Heart left ventricle (tissue), 16 donors: ENCODE data around the gene DLX4. TPM values are rescaled to one million over a fixed set of nuclear protein-coding genes. Genes with fewer than 3 reads are reported as not detected.

ENCODE experiments used
- ATAC-seq, 4 donors: fragments of 200-7000 bp; cut with Tn5 transposase; one replicate each; pipeline ENCODE4 v1.9.1; 2020 to 2022; ENCODE audit warnings: moderate library complexity in 4 of 4, mild to moderate bottlenecking in 3 of 4, moderate number of reproducible peaks in 1 of 4
- DNase-seq, 5 donors: peaks; one replicate each; pipeline ENCODE4 v3.0.0-alpha.2; 2020
- H3K27ac ChIP-seq, 12 donors: fragments of 200-600 bp; sonication (generic) in 4 of 12; one replicate each; pipeline versions ENCODE4 v1.5.0 to v1.8.0; 2016 to 2022; ENCODE audit warnings: mild to moderate bottlenecking in 2 of 12
- H3K27me3 ChIP-seq, 9 donors: fragments of 200-600 bp; sonication (generic) in 2 of 9; one replicate each; pipeline versions ENCODE4 v1.5.1 to v1.8.0; 2016 to 2022; ENCODE audit warnings: mild to moderate bottlenecking in 3 of 9
- H3K36me3 ChIP-seq, 9 donors: fragments of 200-600 bp; sonication (generic) in 2 of 9; one replicate each; pipeline versions ENCODE4 v1.5.0 to v1.8.0; 2018 to 2022; ENCODE audit warnings: mild to moderate bottlenecking in 2 of 9
- H3K4me1 ChIP-seq, 12 donors: fragments of 200-600 bp; sonication (generic) in 4 of 12; one replicate each; pipeline versions ENCODE4 v1.5.0 to v1.8.0; 2016 to 2022; ENCODE audit warnings: mild to moderate bottlenecking in 3 of 12
- H3K4me3 ChIP-seq, 12 donors: fragments of 200-600 bp; sonication (generic) in 4 of 12; one replicate each; pipeline versions ENCODE4 v1.5.0 to v1.8.0; 2017 to 2022; ENCODE audit warnings: mild to moderate bottlenecking in 9 of 12, moderate library complexity in 4 of 12
- H3K9me3 ChIP-seq, 12 donors: fragments of 200-600 bp; sonication (generic) in 4 of 12; one replicate each; pipeline versions ENCODE4 v1.5.0 to v1.8.0; 2016 to 2022; ENCODE audit warnings: mild to moderate bottlenecking in 1 of 12
- CTCF ChIP-seq, 12 donors: fragments of 200-600 bp; sonication (generic) in 4 of 12; IDR thresholded peaks; one replicate each; pipeline versions ENCODE4 v1.5.0 to v1.8.0; 2018 to 2022; ENCODE audit warnings: antibody characterized with exemption in 12 of 12, mild to moderate bottlenecking in 5 of 12
- POLR2A ChIP-seq, 2 donors: fragments of 450-650 bp; IDR thresholded peaks; one replicate each; pipeline ENCODE4 v1.6.1; 2017; ENCODE audit warnings: antibody characterized with exemption in 2 of 2, mild to moderate bottlenecking in 2 of 2, moderate library complexity in 2 of 2
- WGBS, 4 donors: extraction: QIAGEN DNeasy Blood & Tissue Kit in 2 of 4; methylation state at CpG; one replicate each; pipeline versions ENCODE4 v1.1.5 to v1.1.7; 2013 to 2018; 5-methylcytosine and 5-hydroxymethylcytosine counted together
- intact Hi-C, 10 donors: fragments of 100-400 bp; cut with DNase I; formaldehyde crosslinking; loops; one replicate each; pipeline versions ENCODE4 v1.11.1 to v1.14.2; 2022
- polyA plus RNA-seq, 2 donors: library from polyadenylated mRNA; stranded (reverse); fragments of 200-250 nt; gene quantifications; one replicate each; pipeline ENCODE4 v1.2.3, GENCODE V29; 2013
- total RNA-seq, 9 donors: library from RNA; depleted of rRNA in 2 of 9; stranded (reverse); fragments of >200 nt in 2 of 9; fragmentation: NEBNext Ultra II Directional in 3 of 9; extraction: Animal tissue kit (Norgen Biotek cat#: 25700) in 3 of 9; gene quantifications; one replicate each; pipeline versions ENCODE4 v1.1.0 to v1.2.4, GENCODE V29; 2016 to 2023
- donor health status: ischemic (EF 13 %, LVEDD 7.1; RV severe dilation, severe dysfunction).
- donor health status: healthy with polysubstance abuse.
- donor health status: DM: no; HTN: yes; CAD: no.
- donor health status: DM: no; HTN: no; CAD: no.
- donor health status: ischemic (EF 25% LVEDD 6.9; RV normal size, moderate dysfunction).
- donor health status: ischemic (EF 25% LVEDD 5.7; RV mildly dilated, moderate dysfunction).
- donor health status: healthy.
- donor health status: DM: yes; HTN: yes; CAD: no.
- donor health status: ischemic (EF 35%, LVEDD 5.7; RV mildly dilated, moderate dysfunction).
- donor health status: nonischemic (EF 11% LVEDD 7.7; RV severe dilation, severe dysfunction).
- donor health status: DM: yes; HTN: yes; CAD: no.
- donor health status: PGD.
- donor health status: ischemic (EF 29% LVEDD 5.4; RV normal size, mild dysfunction).
- donor health status: nonischemic (EF 23%, LVEDD 6.1; RV moderate dilation, normal function).

Gene DLX4
- total and polyA plus RNA-seq, 11 donors = 0.03 to 0.19 TPM; not detected in 9

- DNase-seq (no peak), ATAC-seq (no peak)
- Histone ChIP-seq H3K9me3 (peaks cover 0 to 11% (median 0%) of the 10 kb centered on the region in 12 donors), H3K4me1 (peaks cover 0 to 11% (median 0%) of the 10 kb centered on the region in 12 donors), H3K4me3 (no peak overlapping the region), H3K36me3 (no peaks in the 10 kb centered on the region), H3K27me3 (no peaks in the 10 kb centered on the region), H3K27ac (peak overlapping the region in 1 of 12 donors; percentile 27)
- intact Hi-C loops = no loop called here
- WGBS, 4 donors = 90 to 100% (median 93%) methylated on average over 1 of the region's 1 CpG
- TF ChIP-seq POLR2A (IDR thresholded peaks at IDR 0.05) = no peak
- no peak for TF ChIP-seq CTCF (IDR thresholded peaks at IDR 0.05)
These were observed 49.9 kb downstream of the DLX4 start for GRCh38 chr17:50018909-50019308.

- DNase-seq (no peak), ATAC-seq (no peak)
- Histone ChIP-seq H3K4me1 (peaks cover 0 to 11% (median 0%) of the 10 kb centered on the region in 12 donors), H3K9me3 (no peaks in the 10 kb centered on the region), H3K27ac (no peak overlapping the region), H3K4me3 (no peak overlapping the region), H3K27me3 (no peaks in the 10 kb centered on the region), H3K36me3 (no peaks in the 10 kb centered on the region)
- intact Hi-C loops = loop anchor here in 2 of 10 donors (10.0 kb wide), 1 partner anchor 274 kb away; no protein-coding TSS in a partner anchor
- no peak for TF ChIP-seq POLR2A (IDR thresholded peaks at IDR 0.05)
- no peak for TF ChIP-seq CTCF (IDR thresholded peaks at IDR 0.05)
- 60 to 69% (median 65%) methylated on average over 13 of the region's 13 CpGs for WGBS, 4 donors
These were observed 52.0 kb downstream of the DLX4 start for GRCh38 chr17:50020841-50021599.

- peaks cover 0 to 11% (median under 1%) of the 10 kb centered on the region in 12 donors for H3K4me1 ChIP-seq
- TF ChIP-seq POLR2A (IDR thresholded peaks at IDR 0.05) (no peak), CTCF (IDR thresholded peaks at IDR 0.05) (no peak)
- no peaks in the 10 kb centered on the region for H3K27me3 ChIP-seq
- intact Hi-C loops = loop anchor here in 2 of 10 donors (10.0 kb wide), 1 partner anchor 273 kb away; no protein-coding TSS in a partner anchor
- DNase-seq = no peak
- H3K36me3 ChIP-seq = no peaks in the 10 kb centered on the region
- WGBS, 4 donors = 94 to 99% (median 95%) methylated on average over 6 of the region's 6 CpGs
- no peak overlapping the region for H3K4me3 ChIP-seq
- no peak overlapping the region for H3K27ac ChIP-seq
- no peak for ATAC-seq
- H3K9me3 ChIP-seq = no peaks in the 10 kb centered on the region
These were observed 52.8 kb downstream of the DLX4 start for GRCh38 chr17:50021681-50022370.
